Lung (tissue), 12 donors: ENCODE results near the gene SSBP3. TPM values are rescaled to one million over a fixed set of nuclear protein-coding genes. Genes with fewer than 3 reads are reported as not detected.

Source experiments
- ATAC-seq: fragments of 200-7000 bp; cut with Tn5 transposase; one replicate; pipeline ENCODE4 v1.9.1; 2020; ENCODE audit warnings: moderate number of reproducible peaks; ENCODE audit not compliant: insufficient read depth, low FRiP score
- DNase-seq, 3 donors: peaks; one replicate each; pipeline ENCODE4 v3.0.0-alpha.2; 2013 to 2017
- H3K27ac ChIP-seq, 2 donors: one replicate each; pipeline ENCODE4 v1.5.1; 2013; ENCODE audit warnings: mild to moderate bottlenecking in 2 of 2, moderate library complexity in 2 of 2, control low read depth in 1 of 2, inconsistent platforms in 1 of 2, low read depth in 1 of 2, low read length in 1 of 2
- H3K27me3 ChIP-seq, 3 donors: one replicate each; pipeline ENCODE4 v1.5.1; 2013; ENCODE audit warnings: low read length in 2 of 3; ENCODE audit not compliant: control insufficient read depth in 3 of 3, insufficient read depth in 3 of 3
- H3K36me3 ChIP-seq, 4 donors: one replicate each; pipeline ENCODE4 v1.5.1; 2013; ENCODE audit warnings: low read length in 4 of 4, mild to moderate bottlenecking in 1 of 4, moderate library complexity in 1 of 4; ENCODE audit not compliant: control insufficient read depth in 4 of 4, insufficient read depth in 4 of 4
- H3K4me1 ChIP-seq, 5 donors: one replicate each; pipeline ENCODE4 v1.5.1; 2013; ENCODE audit warnings: low read length in 5 of 5, mild to moderate bottlenecking in 2 of 5, moderate library complexity in 1 of 5; ENCODE audit not compliant: control insufficient read depth in 5 of 5, insufficient read depth in 5 of 5
- H3K4me3 ChIP-seq: one replicate; pipeline ENCODE4 v1.5.1; 2013; ENCODE audit warnings: mild to moderate bottlenecking, control low read depth, moderate library complexity
- H3K9ac ChIP-seq, 2 donors: one replicate each; pipeline ENCODE4 v1.5.1; 2013; ENCODE audit warnings: low read length in 2 of 2, control low read depth in 1 of 2; ENCODE audit not compliant: insufficient read depth in 1 of 2
- H3K9me3 ChIP-seq, 4 donors: one replicate each; pipeline ENCODE4 v1.5.1; 2013; ENCODE audit warnings: low read length in 3 of 4, mild to moderate bottlenecking in 1 of 4, moderate library complexity in 1 of 4; ENCODE audit not compliant: control insufficient read depth in 4 of 4, insufficient read depth in 3 of 4
- WGBS, 2 donors: extraction: QIAGEN DNeasy Blood & Tissue Kit; methylation state at CpG; one replicate each; pipeline ENCODE4 v1.1.7; 2013; 5-methylcytosine and 5-hydroxymethylcytosine counted together
- polyA plus RNA-seq, 2 donors: library from polyadenylated mRNA; stranded (reverse); fragments of 200-250 nt; gene quantifications; one replicate each; pipeline ENCODE4 v1.2.1, GENCODE V29; 2013
- total RNA-seq, 2 donors: library from RNA; depleted of rRNA in 1 of 2; stranded (reverse); fragments of >200 nt in 1 of 2; gene quantifications; one replicate each; pipeline ENCODE4 v1.2.1, GENCODE V29; 2014 to 2021
- TF ChIP-seq, protein P1 (sequence below): IDR thresholded peaks from 2 replicates; pipeline ENCODE4 v1.5.1; 2012; ENCODE audit warnings: mild to moderate bottlenecking; ENCODE audit errors: control extremely low read depth, extremely low read depth
- donor health status: control.
- donor health status: control.
- donor health status: Bipolar disorder and iron deficiency.
- donor health status: healthy.
- donor health status: DM: yes; HTN: yes; CAD: no.

SSBP3 gene
- total and polyA plus RNA-seq, 4 donors, result 15.9 to 47.8 (median 34.8) TPM

DNA sequence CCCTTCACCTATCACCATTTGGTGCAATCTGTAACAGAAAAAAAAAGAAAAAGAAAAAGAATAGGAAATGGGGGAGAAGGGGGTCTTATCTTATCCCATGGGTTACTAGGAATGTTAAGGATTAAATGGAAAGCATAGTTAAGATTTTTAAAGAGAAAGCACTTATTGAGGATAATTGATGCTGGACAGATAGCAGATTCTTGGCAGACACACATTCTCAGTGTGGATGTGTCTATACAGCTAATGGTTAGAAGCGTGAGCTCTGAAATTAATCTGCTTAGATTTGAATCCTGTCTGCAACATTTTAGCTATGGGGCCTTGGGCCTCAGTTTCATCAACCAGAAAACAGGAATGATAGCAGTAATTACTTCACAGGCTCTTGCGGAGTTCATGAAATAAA lies 67.1 kb downstream of the SSBP3 start:
- Histone ChIP-seq H3K4me3 (no peak overlapping the region), H3K36me3 (no peaks in the 10 kb centered on the region), H3K9me3 (no peaks in the 10 kb centered on the region), H3K4me1 (peaks cover 6 to 61% (median 34%) of the 10 kb centered on the region in 5 donors), H3K27ac (no peak overlapping the region), H3K27me3 (no peaks in the 10 kb centered on the region), H3K9ac (no peak overlapping the region)
- no peak for ATAC-seq
- no peak for DNase-seq
- TF ChIP-seq, protein P1, sequence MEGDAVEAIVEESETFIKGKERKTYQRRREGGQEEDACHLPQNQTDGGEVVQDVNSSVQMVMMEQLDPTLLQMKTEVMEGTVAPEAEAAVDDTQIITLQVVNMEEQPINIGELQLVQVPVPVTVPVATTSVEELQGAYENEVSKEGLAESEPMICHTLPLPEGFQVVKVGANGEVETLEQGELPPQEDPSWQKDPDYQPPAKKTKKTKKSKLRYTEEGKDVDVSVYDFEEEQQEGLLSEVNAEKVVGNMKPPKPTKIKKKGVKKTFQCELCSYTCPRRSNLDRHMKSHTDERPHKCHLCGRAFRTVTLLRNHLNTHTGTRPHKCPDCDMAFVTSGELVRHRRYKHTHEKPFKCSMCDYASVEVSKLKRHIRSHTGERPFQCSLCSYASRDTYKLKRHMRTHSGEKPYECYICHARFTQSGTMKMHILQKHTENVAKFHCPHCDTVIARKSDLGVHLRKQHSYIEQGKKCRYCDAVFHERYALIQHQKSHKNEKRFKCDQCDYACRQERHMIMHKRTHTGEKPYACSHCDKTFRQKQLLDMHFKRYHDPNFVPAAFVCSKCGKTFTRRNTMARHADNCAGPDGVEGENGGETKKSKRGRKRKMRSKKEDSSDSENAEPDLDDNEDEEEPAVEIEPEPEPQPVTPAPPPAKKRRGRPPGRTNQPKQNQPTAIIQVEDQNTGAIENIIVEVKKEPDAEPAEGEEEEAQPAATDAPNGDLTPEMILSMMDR, result no peak
- 91 to 95% methylated on average over 2 of the region's 2 CpGs for WGBS, 2 donors

DNA sequence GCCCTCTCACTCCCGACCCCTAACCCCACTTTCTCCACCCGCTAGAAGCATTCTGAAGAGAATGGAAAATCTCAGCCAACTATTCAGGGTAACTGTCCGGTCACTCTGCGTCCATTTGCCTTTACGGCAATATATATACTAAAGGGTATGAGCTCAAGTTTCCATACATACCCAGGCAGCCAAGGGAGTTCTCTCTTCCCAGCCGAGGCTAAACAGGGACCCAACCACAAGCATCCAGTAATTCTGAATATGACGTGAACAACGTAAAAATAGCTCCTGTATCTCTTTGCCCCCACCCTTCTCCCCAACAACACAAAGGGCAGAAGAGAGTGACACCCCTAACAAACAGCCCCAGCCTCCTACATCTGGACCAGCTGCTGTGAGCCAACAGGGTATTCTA lies 67.7 kb downstream of the SSBP3 start:
- peaks cover 6 to 63% (median 34%) of the 10 kb centered on the region in 5 donors for H3K4me1 ChIP-seq
- 74 to 85% methylated on average over 8 of the region's 8 CpGs for WGBS, 2 donors
- no peaks in the 10 kb centered on the region for H3K27me3 ChIP-seq
- DNase-seq (no peak), ATAC-seq (no peak)
- H3K4me3 ChIP-seq, result no peak overlapping the region
- H3K36me3 ChIP-seq, result no peaks in the 10 kb centered on the region
- TF ChIP-seq, protein P1, result no peak
- no peaks in the 10 kb centered on the region for H3K9me3 ChIP-seq
- H3K9ac ChIP-seq, result no peak overlapping the region
- no peak overlapping the region for H3K27ac ChIP-seq

DNA sequence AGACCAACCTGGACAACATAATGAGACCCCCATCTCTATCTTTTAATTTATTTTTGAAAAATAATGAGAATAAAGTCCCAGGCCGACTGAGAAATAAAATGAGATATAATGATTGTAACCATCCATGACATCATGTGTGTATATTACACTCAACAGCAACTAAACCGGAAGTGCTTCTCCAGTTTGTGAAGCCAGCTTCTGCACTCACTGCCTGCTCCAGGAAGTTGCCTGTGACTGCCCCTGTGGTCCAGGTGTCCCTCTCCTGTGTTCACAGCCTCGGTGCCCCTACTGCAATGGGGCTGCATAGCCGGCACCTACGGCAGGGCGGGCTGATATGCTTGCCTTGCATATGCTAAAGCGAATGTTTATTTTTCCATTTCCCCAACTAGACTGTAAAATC lies 68.3 kb downstream of the SSBP3 start:
- DNase-seq (peak in 2 of 3 donors; percentile 56 to 67), ATAC-seq (no peak)
- Histone ChIP-seq H3K9me3 (no peaks in the 10 kb centered on the region), H3K9ac (no peak overlapping the region), H3K4me3 (no peak overlapping the region), H3K27me3 (no peaks in the 10 kb centered on the region), H3K27ac (no peak overlapping the region), H3K4me1 (peaks cover 8 to 63% (median 31%) of the 10 kb centered on the region in 5 donors), H3K36me3 (no peaks in the 10 kb centered on the region)
- WGBS, 2 donors, result 56 to 65% methylated on average over 7 of the region's 7 CpGs
- TF ChIP-seq, protein P1, result no peak

DNA sequence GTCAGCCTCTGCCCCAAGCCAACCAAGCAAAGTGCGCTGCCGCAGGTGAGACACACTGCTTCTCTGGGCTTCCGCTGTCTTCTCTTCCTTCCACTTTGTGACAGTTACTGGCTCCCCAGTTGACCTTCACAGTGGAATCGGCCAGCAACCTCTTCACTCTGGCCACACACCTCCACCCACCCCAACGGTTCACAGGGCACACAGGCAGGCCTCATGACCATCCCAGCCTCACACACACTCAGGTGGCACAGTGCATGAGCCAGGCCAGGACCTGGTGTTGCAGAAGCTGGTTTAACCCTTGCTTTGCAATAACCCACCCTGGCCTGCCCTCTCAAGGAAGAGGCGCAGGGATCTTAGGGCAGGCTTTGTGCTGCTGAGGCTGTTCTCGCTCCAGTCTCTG lies 69.2 kb downstream of the SSBP3 start:
- H3K4me1 ChIP-seq, result peaks cover 14 to 65% (median 33%) of the 10 kb centered on the region in 5 donors
- no peaks in the 10 kb centered on the region for H3K27me3 ChIP-seq
- no peak overlapping the region for H3K4me3 ChIP-seq
- H3K27ac ChIP-seq, result no peak overlapping the region
- H3K9me3 ChIP-seq, result no peaks in the 10 kb centered on the region
- no peak for ATAC-seq
- H3K36me3 ChIP-seq, result no peaks in the 10 kb centered on the region
- no peak overlapping the region for H3K9ac ChIP-seq
- TF ChIP-seq, protein P1, result no peak
- WGBS, 2 donors, result 94 to 95% methylated on average over 7 of the region's 7 CpGs
- no peak for DNase-seq
